Lower leg skin (tissue), 4 donors: Measurements from ENCODE around the gene PDXP. TPM values are rescaled to one million over a fixed set of nuclear protein-coding genes. Genes with fewer than 3 reads are reported as not detected.

Experiments
- DNase-seq, 2 donors: peaks; one replicate each; pipeline ENCODE4 v3.0.0-alpha.2; 2019; ENCODE audit warnings: low spot score in 2 of 2
- H3K4me3 ChIP-seq: fragments of 200-600 bp; sonication (generic); 2 replicates; pipeline ENCODE4 v1.5.1; 2017; ENCODE audit warnings: mild to moderate bottlenecking, low read depth; ENCODE audit not compliant: poor library complexity, severe bottlenecking
- POLR2A ChIP-seq, 2 donors: fragments of 450-650 bp; IDR thresholded peaks; one replicate each; pipeline ENCODE4 v1.6.1; 2016 to 2017; ENCODE audit warnings: antibody characterized with exemption in 2 of 2, mild to moderate bottlenecking in 1 of 2, moderate library complexity in 1 of 2
- WGBS, 2 donors: methylation state at CpG; one replicate each; pipeline ENCODE4 v1.1.5; 2018; 5-methylcytosine and 5-hydroxymethylcytosine counted together
- intact Hi-C: fragments of 100-400 bp; cut with DNase I; formaldehyde crosslinking; loops from one replicate; pipeline ENCODE4 v1.15.0; 2023; ENCODE audit warnings: low total_unique reads
- total RNA-seq, 4 donors: library from RNA; depleted of rRNA; stranded (reverse); fragments of >200 nt; gene quantifications; one replicate each; pipeline ENCODE4 v1.1.0, GENCODE V29; 2016
- TF ChIP-seq, protein P1 (sequence below), 3 donors: fragments of 450-650 bp; IDR thresholded peaks; one replicate each; pipeline ENCODE4 v1.5.1; 2016; ENCODE audit warnings: antibody characterized with exemption in 3 of 3, mild to moderate bottlenecking in 3 of 3, moderate library complexity in 2 of 3

The PDXP gene
- total RNA-seq, 4 donors from 2014 or later = 1.8 to 4.6 (median 3.2) TPM

GRCh38 chr22:37662039-37662438 lies 3.5 kb downstream of the PDXP start:
- DNase-seq = no peak
- H3K4me3 ChIP-seq = no peak overlapping the region
- intact Hi-C loops = no loop called here
- no peak for TF ChIP-seq POLR2A (IDR thresholded peaks at IDR 0.05)
- TF ChIP-seq, protein P1, sequence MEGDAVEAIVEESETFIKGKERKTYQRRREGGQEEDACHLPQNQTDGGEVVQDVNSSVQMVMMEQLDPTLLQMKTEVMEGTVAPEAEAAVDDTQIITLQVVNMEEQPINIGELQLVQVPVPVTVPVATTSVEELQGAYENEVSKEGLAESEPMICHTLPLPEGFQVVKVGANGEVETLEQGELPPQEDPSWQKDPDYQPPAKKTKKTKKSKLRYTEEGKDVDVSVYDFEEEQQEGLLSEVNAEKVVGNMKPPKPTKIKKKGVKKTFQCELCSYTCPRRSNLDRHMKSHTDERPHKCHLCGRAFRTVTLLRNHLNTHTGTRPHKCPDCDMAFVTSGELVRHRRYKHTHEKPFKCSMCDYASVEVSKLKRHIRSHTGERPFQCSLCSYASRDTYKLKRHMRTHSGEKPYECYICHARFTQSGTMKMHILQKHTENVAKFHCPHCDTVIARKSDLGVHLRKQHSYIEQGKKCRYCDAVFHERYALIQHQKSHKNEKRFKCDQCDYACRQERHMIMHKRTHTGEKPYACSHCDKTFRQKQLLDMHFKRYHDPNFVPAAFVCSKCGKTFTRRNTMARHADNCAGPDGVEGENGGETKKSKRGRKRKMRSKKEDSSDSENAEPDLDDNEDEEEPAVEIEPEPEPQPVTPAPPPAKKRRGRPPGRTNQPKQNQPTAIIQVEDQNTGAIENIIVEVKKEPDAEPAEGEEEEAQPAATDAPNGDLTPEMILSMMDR (IDR thresholded peaks at IDR 0.05) = no peak
- 84 to 87% methylated on average over 5 of the region's 5 CpGs for WGBS, 2 donors

- no peak overlapping the region for H3K4me3 ChIP-seq
- intact Hi-C loops = no loop called here
- 84% methylated on average over 16 of the region's 16 CpGs for WGBS, 2 donors
- TF ChIP-seq, protein P1 (IDR thresholded peaks at IDR 0.05) = no peak
- TF ChIP-seq POLR2A (IDR thresholded peaks at IDR 0.05) = no peak
- DNase-seq = no peak
Observed at GRCh38 chr22:37663521-37664140, 5.1 kb downstream of the PDXP start.

GRCh38 chr22:37664249-37665101 lies 6.0 kb downstream of the PDXP start:
- TF ChIP-seq POLR2A (IDR thresholded peaks at IDR 0.05) = no peak
- TF ChIP-seq, protein P1 (IDR thresholded peaks at IDR 0.05) = no peak
- no peak for DNase-seq
- H3K4me3 ChIP-seq = no peak overlapping the region
- intact Hi-C loops = no loop called here
- 71 to 85% methylated on average over 16 of the region's 16 CpGs for WGBS, 2 donors

DNA sequence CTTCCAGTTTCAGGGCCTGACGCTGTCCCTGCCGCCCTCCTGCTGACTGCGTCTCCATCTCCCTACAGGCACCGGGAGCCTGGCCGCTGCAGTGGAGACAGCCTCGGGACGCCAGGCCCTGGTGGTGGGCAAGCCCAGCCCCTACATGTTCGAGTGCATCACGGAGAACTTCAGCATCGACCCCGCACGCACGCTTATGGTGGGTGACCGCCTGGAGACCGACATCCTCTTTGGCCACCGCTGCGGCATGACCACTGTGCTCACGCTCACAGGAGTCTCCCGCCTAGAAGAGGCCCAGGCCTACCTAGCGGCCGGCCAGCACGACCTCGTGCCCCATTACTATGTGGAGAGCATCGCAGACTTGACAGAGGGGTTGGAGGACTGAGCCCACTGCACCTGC lies 7.0 kb downstream of the PDXP start:
- TF ChIP-seq, protein P1 (IDR thresholded peaks at IDR 0.05) = no peak
- no peak for TF ChIP-seq POLR2A (IDR thresholded peaks at IDR 0.05)
- intact Hi-C loops = no loop called here
- H3K4me3 ChIP-seq = no peak overlapping the region
- no peak for DNase-seq
- 94 to 96% methylated on average over 18 to 24 of the region's 24 CpGs for WGBS, 2 donors

DNA sequence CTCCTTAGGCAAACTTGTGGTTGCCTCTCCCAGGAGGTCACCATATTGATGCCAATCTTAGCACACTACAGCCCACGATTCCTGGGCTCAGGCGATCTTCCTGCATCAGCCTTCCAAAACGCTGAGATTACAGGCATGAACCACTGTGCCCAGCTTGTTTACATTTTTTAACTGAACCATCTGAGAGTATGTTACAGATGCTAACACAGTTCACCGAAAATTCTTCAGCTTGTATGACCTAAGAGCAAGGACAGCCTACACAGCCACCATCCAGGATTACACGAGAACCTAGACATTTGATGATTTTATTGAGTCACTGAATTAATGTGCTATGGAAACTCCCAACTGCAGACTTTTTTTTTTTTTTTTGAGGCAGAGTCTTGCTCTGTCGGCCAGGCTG lies 11.1 kb downstream of the PDXP start:
- WGBS, 2 donors = 75 to 80% methylated on average over 6 of the region's 6 CpGs
- no peak overlapping the region for H3K4me3 ChIP-seq
- intact Hi-C loops = no loop called here
- TF ChIP-seq POLR2A (IDR thresholded peaks at IDR 0.05) = no peak
- TF ChIP-seq, protein P1 (IDR thresholded peaks at IDR 0.05) = no peak
- no peak for DNase-seq
